ENCODE measurements around the gene GLIS1. TPM values are rescaled to one million over a fixed set of nuclear protein-coding genes. Genes with fewer than 3 reads are reported as not detected.

The GLIS1 gene
- total and polyA plus RNA-seq, 2 experiments from 2014 or later = 0.26 to 0.31 TPM

DNA sequence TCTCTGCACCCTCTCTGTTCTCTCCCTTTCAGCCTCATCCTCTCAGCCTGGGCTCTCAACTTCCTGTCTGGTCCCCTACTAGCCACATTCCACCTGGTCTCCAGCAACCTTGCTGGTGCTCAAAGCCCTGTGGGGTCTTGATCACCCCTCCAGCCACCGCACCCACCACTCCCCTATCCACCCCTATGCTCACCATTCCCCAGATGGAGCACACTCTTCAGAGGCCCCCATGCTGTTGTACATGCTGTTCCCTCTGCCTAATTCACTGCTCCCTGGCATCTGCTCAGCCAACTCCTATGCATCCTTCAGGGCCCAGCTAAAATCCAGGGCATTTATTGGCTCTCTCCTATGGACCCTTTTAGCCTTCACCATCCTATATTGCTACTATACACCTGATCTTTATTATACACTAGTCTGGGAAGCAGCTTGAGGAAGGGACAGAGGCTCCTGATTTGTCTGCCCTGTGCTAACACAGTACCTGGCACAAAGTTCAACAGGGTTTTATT lies 81.0 kb downstream of the GLIS1 start:
- Histone ChIP-seq H3K27ac (ENCODE audit: low read depth) (no peak overlapping the region), H3K9me2 (ENCODE audit: insufficient read depth) (no peaks in the 10 kb centered on the region), H3K4me1 (ENCODE audit: insufficient read depth) (no peaks in the 10 kb centered on the region), H3K4me2 (no peak overlapping the region), H3K79me2 (replicated peaks; ENCODE audit: insufficient read depth) (no peaks in the 10 kb centered on the region), H2AFZ (no peak overlapping the region), H3K4me3 (no peak overlapping the region), H3K36me3 (ENCODE audit: insufficient read depth) (no peaks in the 10 kb centered on the region), H3K27me3 (ENCODE audit: insufficient read depth) (no peaks in the 10 kb centered on the region), H3F3A (replicated peaks; ENCODE audit: low read depth) (no peaks in the 10 kb centered on the region), H4K20me1 (replicated peaks; ENCODE audit: insufficient read depth) (no peaks in the 10 kb centered on the region)
- ATAC-seq (no peak), DNase-seq (ENCODE audit: low spot score) (no peak)
- Mint-ChIP-seq H3K27me3 (ENCODE audit: insufficient read depth, low read depth, poor library complexity) (peaks cover 9% of the 10 kb centered on the region), H3K27ac (no peak overlapping the region), H3K9me3 (no peaks in the 10 kb centered on the region), H3K4me3 (no peak overlapping the region), H3K4me1 (peaks cover 21% of the 10 kb centered on the region), H3K36me3 (ENCODE audit: low read depth) (no peaks in the 10 kb centered on the region)
- TF ChIP-seq, protein P1, sequence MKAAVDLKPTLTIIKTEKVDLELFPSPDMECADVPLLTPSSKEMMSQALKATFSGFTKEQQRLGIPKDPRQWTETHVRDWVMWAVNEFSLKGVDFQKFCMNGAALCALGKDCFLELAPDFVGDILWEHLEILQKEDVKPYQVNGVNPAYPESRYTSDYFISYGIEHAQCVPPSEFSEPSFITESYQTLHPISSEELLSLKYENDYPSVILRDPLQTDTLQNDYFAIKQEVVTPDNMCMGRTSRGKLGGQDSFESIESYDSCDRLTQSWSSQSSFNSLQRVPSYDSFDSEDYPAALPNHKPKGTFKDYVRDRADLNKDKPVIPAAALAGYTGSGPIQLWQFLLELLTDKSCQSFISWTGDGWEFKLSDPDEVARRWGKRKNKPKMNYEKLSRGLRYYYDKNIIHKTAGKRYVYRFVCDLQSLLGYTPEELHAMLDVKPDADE (IDR thresholded peaks at IDR 0.05) = no peak
- TF ChIP-seq CREB1 (CRISPR knock-in tag; IDR thresholded peaks at IDR 0.05; ENCODE audit: low read depth) (no peak), NANOG (IDR thresholded peaks at IDR 0.05; ENCODE audit: borderline replicate concordance) (no peak), JUNB (IDR thresholded peaks at IDR 0.05; ENCODE audit: unreplicated experiment) (no peak), EZH2 (IDR thresholded peaks at IDR 0.05; ENCODE audit: low read depth, unreplicated experiment) (no peak)

DNA sequence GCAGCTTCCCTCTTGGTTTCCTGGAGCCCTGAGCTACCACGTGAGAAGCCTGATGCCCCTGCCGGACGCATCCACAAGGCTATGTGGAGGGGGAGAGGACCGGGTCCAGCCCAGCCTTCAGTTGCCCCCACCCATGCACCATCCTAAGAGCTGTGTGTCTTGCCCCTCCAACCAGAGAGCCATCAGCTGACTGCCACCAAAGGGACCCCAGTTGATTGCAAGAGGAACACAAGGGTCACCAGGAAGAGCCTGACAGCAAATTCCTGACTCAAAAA lies 81.5 kb downstream of the GLIS1 start:
- H3F3A ChIP-seq (replicated peaks; ENCODE audit: low read depth) = no peaks in the 10 kb centered on the region
- no peak overlapping the region for H3K27ac ChIP-seq (ENCODE audit: low read depth)
- no peaks in the 10 kb centered on the region for H3K79me2 ChIP-seq (replicated peaks; ENCODE audit: insufficient read depth)
- no peaks in the 10 kb centered on the region for H3K27me3 ChIP-seq (ENCODE audit: insufficient read depth)
- Mint-ChIP-seq H3K9me3 (no peaks in the 10 kb centered on the region), H3K27me3 (ENCODE audit: insufficient read depth, low read depth, poor library complexity) (peaks cover 9% of the 10 kb centered on the region), H3K4me3 (no peak overlapping the region), H3K4me1 (peaks cover 21% of the 10 kb centered on the region), H3K27ac (no peak overlapping the region), H3K36me3 (ENCODE audit: low read depth) (no peaks in the 10 kb centered on the region)
- ATAC-seq (no peak), DNase-seq (ENCODE audit: low spot score) (no peak)
- H3K4me2 ChIP-seq = no peak overlapping the region
- H2AFZ ChIP-seq = no peak overlapping the region
- no peaks in the 10 kb centered on the region for H3K36me3 ChIP-seq (ENCODE audit: insufficient read depth)
- H4K20me1 ChIP-seq (replicated peaks; ENCODE audit: insufficient read depth) = no peaks in the 10 kb centered on the region
- no peaks in the 10 kb centered on the region for H3K4me1 ChIP-seq (ENCODE audit: insufficient read depth)
- H3K4me3 ChIP-seq = no peak overlapping the region
- no peaks in the 10 kb centered on the region for H3K9me2 ChIP-seq (ENCODE audit: insufficient read depth)
- TF ChIP-seq, protein P2, sequence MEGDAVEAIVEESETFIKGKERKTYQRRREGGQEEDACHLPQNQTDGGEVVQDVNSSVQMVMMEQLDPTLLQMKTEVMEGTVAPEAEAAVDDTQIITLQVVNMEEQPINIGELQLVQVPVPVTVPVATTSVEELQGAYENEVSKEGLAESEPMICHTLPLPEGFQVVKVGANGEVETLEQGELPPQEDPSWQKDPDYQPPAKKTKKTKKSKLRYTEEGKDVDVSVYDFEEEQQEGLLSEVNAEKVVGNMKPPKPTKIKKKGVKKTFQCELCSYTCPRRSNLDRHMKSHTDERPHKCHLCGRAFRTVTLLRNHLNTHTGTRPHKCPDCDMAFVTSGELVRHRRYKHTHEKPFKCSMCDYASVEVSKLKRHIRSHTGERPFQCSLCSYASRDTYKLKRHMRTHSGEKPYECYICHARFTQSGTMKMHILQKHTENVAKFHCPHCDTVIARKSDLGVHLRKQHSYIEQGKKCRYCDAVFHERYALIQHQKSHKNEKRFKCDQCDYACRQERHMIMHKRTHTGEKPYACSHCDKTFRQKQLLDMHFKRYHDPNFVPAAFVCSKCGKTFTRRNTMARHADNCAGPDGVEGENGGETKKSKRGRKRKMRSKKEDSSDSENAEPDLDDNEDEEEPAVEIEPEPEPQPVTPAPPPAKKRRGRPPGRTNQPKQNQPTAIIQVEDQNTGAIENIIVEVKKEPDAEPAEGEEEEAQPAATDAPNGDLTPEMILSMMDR (conservative IDR thresholded peaks at IDR 0.05; ENCODE audit: low read depth in 2 of 2) = no peak
- TF ChIP-seq STAT1 (IDR thresholded peaks at IDR 0.05; ENCODE audit: unreplicated experiment) (no peak), EZH2phosphoT487 (IDR thresholded peaks at IDR 0.05; ENCODE audit: unreplicated experiment) (no peak), NANOG (IDR thresholded peaks at IDR 0.05; ENCODE audit: borderline replicate concordance) (no peak), ZNF331 (CRISPR knock-in tag; IDR thresholded peaks at IDR 0.05; ENCODE audit: low read depth) (no peak), JUNB (IDR thresholded peaks at IDR 0.05; ENCODE audit: unreplicated experiment) (no peak)
- TF ChIP-seq, protein P3, sequence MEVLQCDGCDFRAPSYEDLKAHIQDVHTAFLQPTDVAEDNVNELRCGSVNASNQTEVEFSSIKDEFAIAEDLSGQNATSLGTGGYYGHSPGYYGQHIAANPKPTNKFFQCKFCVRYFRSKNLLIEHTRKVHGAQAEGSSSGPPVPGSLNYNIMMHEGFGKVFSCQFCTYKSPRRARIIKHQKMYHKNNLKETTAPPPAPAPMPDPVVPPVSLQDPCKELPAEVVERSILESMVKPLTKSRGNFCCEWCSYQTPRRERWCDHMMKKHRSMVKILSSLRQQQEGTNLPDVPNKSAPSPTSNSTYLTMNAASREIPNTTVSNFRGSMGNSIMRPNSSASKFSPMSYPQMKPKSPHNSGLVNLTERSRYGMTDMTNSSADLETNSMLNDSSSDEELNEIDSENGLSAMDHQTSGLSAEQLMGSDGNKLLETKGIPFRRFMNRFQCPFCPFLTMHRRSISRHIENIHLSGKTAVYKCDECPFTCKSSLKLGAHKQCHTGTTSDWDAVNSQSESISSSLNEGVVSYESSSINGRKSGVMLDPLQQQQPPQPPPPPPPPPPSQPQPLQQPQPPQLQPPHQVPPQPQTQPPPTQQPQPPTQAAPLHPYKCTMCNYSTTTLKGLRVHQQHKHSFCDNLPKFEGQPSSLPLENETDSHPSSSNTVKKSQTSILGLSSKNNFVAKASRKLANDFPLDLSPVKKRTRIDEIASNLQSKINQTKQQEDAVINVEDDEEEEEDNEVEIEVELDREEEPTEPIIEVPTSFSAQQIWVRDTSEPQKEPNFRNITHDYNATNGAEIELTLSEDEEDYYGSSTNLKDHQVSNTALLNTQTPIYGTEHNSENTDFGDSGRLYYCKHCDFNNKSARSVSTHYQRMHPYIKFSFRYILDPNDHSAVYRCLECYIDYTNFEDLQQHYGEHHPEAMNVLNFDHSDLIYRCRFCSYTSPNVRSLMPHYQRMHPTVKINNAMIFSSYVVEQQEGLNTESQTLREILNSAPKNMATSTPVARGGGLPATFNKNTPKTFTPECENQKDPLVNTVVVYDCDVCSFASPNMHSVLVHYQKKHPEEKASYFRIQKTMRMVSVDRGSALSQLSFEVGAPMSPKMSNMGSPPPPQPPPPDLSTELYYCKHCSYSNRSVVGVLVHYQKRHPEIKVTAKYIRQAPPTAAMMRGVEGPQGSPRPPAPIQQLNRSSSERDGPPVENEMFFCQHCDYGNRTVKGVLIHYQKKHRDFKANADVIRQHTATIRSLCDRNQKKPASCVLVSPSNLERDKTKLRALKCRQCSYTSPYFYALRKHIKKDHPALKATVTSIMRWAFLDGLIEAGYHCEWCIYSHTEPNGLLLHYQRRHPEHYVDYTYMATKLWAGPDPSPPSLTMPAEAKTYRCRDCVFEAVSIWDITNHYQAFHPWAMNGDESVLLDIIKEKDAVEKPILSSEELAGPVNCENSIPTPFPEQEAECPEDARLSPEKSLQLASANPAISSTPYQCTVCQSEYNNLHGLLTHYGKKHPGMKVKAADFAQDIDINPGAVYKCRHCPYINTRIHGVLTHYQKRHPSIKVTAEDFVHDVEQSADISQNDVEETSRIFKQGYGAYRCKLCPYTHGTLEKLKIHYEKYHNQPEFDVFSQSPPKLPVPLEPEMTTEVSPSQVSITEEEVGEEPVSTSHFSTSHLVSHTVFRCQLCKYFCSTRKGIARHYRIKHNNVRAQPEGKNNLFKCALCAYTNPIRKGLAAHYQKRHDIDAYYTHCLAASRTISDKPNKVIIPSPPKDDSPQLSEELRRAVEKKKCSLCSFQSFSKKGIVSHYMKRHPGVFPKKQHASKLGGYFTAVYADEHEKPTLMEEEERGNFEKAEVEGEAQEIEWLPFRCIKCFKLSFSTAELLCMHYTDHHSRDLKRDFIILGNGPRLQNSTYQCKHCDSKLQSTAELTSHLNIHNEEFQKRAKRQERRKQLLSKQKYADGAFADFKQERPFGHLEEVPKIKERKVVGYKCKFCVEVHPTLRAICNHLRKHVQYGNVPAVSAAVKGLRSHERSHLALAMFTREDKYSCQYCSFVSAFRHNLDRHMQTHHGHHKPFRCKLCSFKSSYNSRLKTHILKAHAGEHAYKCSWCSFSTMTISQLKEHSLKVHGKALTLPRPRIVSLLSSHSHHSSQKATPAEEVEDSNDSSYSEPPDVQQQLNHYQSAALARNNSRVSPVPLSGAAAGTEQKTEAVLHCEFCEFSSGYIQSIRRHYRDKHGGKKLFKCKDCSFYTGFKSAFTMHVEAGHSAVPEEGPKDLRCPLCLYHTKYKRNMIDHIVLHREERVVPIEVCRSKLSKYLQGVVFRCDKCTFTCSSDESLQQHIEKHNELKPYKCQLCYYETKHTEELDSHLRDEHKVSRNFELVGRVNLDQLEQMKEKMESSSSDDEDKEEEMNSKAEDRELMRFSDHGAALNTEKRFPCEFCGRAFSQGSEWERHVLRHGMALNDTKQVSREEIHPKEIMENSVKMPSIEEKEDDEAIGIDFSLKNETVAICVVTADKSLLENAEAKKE (CRISPR knock-in tag; IDR thresholded peaks at IDR 0.05) = no peak

Data from GM23338 (cell line).